DMS114 treated with DMSO at 0.1 percent for 48 hours (cell line): ENCODE data around the gene STK36.

Experiments used
- DNase-seq: peaks from one replicate; lab custom pipeline; 2025; ENCODE audit not compliant: unreplicated experiment; lab: John Stamatoyannopoulos, UW

The STK36 gene

DNA sequence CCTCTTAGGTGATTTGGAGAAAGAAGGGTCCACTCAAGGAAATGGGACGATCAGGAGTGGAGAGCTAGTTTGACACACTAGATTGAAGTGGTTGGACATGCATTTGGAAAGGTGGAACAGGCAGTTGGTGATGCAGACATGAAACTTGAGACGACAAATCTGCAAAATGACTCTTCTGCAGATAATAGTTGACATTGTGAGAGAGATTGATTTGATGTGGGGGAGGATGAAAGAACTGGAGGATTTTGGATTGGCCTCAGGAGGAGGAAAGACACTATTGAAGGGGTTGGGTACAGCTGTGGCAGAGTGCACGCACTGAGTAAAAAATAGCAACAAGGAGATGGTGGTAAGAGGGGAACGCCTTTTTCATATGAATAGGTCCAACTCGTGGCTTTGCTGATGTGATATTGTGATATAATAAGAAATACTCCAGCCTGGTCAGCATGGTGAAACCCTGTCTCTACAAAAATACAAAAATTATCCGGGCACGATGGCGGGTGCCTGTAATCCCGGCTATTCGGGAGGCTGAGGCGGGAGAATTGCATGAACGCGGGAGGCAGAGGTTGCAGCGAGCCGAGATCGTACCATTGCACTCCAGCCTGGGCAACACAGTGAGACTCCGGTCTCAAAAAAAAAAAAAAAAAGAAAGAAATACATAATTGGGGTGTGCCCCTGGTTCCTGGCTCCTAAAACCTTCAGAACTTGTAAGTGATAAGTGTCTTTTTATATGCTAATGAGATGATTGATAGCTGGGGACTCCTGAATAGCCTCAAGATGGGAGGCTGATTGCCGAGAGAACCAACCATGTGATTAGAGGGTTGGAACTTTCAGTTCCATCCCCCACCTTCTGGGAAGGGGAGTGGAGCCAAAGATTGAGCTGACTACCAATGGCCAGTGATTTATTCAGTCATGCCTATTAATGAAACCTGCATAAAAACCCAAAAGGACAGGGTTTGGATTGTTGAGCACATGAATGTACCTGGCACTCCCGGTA lies 48.5 kb downstream of the STK36 start:
- DNase-seq = no peak

- no peak for DNase-seq
These were observed 49.6 kb downstream of the STK36 start for GRCh38 chr2:218721488-218721887.

- no peak for DNase-seq
These were observed 50.0 kb downstream of the STK36 start for GRCh38 chr2:218721934-218722333.

DNA sequence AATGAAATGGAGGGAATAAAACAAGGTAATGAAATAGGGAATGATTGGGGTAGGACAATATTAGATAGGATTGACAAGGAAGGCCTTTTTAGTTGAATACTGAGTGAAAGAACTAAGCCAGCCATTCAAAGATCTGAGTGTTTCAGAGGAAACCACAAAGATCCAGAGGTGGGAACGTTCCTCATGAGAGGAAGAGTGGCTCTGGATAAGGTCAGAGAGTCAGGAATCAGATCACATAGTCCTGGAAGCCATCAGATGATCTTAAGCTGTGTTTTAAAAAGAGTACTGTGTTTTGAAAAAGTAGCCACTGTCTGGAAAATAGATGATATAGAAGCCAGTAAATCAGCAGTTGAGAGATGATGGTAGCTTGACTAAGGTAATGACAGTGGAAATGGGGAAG lies 50.5 kb downstream of the STK36 start:
- DNase-seq = no peak

- DNase-seq = no peak
These were observed 51.2 kb downstream of the STK36 start for GRCh38 chr2:218722876-218723785.

GRCh38 chr2:218726004-218726574 lies 54.2 kb downstream of the STK36 start:
- no peak for DNase-seq

DNA sequence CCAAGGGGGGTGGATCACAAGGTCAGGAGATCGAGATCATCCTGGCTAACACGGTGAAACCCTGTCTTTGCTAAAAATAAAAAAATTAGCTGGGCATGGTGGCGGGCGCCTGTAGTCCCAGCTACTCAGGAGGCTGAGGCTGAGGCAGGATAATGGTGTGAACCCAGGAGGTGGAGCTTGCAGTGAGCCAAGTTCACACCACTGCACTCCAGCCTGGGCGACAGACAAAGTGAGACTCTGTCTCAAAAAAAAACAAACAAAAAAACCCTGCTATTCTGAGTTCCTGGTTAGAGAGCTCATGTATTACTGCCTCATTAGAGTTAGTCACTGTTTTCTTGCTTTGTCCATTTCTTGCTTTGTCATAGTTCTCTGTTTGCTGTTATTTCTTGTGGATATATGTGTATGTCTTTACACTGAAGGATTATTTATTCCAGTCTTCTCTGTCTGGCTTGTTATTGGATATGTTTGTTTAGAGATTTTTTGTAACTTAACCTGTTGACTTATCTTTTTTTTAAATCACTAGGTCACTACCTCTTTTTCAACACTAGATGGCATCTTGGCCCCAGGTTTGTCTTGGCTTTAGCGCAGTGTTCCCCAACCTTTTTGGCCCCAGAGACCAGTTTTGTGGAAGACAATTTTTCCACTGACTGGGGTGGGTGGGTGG lies 55.7 kb downstream of the STK36 start:
- DNase-seq = no peak

GRCh38 chr2:218729640-218730039 lies 57.8 kb downstream of the STK36 start:
- no peak for DNase-seq

GRCh38 chr2:218732052-218732760 lies 60.3 kb downstream of the STK36 start:
- no peak for DNase-seq

DNA sequence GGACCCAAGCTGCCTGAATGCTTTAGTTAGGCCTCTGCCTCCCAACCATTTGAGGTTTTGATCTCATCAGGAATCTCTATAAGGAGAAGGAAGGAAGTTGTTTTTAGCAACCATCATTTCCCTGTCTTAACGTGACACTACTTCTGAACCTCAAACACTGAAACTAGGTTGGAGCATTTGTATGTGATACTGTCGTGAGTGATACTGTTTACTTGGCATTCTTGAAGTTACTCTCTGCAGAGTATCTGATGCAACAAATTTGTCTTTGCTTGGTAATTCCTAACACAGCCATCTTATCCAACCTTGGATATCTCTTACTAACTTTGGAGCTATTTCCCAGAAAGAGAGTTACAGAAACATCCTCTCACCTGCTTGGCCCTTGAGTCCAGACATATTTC lies 60.9 kb downstream of the STK36 start:
- no peak for DNase-seq

DNA sequence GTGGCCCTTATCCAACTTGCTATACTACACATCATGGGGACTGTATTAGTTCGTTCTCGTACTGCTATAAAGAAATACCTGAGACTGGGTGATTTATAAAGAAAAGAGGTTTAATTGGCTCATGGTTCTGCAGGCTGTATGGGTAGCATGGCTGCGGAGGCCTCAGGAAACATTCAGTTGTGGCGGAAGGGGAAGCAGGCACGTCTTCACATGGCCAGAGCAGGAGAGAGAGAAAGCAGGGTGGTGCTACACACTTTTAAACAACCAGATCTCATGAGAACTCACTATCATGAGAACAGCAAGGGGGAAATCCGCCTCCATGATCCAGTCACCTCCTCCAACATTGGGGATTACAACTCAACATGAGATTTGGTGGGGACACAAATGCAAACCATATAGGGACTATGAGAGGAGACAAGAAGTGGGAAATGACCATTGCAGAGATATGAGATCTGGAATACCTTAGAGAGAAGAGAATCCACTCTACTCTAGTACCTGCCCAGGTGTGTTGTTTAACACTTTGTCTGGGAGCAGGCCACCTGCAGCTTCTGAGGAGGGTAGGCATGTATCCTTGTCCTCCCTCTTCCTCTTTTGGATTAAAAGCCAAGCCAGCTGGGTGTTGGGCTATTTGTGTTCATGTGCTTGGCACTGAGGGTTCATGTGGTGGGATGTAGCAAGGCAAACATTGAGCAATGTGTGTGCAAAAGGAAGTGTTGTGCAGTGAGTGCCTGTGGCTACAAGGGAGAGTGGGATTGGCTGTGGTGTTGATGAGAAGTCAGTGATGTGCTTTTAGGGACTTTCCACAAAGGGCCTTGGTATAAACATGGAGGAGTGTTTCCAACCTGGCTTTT lies 61.5 kb downstream of the STK36 start:
- DNase-seq = no peak

DNA sequence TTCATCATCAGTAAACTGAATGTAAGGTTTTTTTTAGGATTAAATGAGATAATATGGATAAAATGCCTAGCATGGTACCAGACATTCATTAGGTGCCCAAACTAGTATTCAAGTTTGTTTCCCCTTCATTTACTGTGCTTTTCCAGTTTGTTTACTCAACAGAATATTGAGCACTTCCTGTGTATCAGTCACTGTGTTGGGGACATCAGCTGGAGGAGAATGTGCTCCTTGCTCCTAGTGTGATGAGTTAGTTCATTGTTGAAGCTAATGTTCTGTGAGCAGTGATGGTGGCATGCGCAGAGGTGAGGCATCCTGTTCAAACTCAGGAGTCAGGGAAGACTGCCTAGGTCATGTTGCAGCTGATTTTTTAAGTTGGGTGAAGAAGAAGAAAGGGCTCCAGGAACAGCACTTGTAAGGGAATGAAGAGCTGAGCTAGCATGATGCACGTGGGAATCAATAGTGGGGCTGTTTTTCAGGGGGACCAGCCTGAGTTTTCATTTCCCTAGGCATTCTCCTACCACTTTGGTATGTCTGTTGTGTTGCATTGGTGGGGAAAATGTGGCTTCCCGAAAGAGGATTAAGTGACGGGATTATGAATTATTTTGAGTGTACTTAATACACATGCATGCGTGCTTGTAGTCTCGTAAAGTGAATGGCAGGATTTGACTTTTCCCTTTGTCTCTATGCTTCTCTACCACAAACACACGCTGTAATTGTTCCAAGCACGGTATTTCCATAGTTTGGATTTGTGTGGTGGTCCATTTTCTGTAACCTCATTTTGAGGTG lies 62.5 kb downstream of the STK36 start:
- no peak for DNase-seq

GRCh38 chr2:218736531-218736930 lies 64.6 kb downstream of the STK36 start:
- DNase-seq = no peak

- DNase-seq = no peak
These were observed 71.2 kb downstream of the STK36 start for GRCh38 chr2:218743068-218743467.

DNA sequence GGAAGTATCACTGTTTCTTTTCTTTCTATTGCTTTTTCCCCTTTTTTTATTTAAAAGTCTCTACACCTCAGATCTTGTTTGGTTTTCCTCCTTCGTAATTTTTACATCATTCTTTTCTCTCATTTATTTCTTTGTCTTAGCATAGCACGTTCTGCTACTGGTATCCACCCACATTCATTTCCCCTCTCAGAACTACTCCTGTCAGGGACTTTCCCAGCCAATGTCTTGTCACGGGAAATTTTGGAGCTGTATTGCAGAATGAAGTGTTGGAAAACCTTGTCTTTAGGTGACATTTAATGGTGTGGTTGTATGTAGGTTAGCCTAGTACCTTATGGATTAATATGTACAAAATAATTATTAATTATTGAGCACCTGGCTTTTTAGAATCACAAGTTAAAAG lies 72.7 kb downstream of the STK36 start:
- DNase-seq = no peak

DNA sequence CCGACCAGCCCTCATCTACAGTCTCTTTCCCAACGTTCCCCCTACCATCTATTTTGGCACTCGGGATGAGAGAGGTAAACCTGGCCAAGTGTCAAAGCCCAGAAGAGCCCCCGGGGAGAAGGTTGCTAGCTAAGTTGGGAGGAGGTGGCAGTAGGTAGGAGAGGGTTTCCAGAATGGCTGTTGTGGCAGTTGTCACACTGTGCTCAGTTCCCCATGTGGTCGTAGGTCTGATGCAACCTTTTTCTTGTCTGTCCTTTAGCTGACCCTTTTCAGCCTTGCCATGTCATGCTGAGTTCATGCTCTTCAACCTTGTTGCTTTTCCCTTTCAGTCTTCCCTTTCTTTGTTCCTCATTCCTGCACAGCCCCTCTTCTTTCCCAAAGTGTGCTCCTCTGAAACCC lies 73.3 kb downstream of the STK36 start:
- no peak for DNase-seq

- no peak for DNase-seq
These were observed 73.9 kb downstream of the STK36 start for GRCh38 chr2:218745559-218746469.

- DNase-seq = no peak
These were observed 74.5 kb downstream of the STK36 start for GRCh38 chr2:218746470-218746795.
